OCI-LY7 (cell line): ENCODE measurements around the gene GGNBP2. TPM values are rescaled to one million over a fixed set of nuclear protein-coding genes. Genes with fewer than 3 reads are reported as not detected.

Source experiments
- BruUV-seq: library from RNA; stranded (reverse); fragments of 400-500 nt; replicated peaks from 2 replicates; lab custom pipeline; 2021; lab: Mats Ljungman, UMichigan
- CTCF ChIA-PET: fragments of 300-600 bp; sonication (Branson Sonifier 250); formaldehyde crosslinking; loops from one replicate; lab custom pipeline; 2022; ENCODE audit warnings: antibody characterized with exemption; ENCODE audit not compliant: unreplicated experiment; lab: Charles Lee
- POLR2A ChIA-PET: fragments of 300-600 bp; sonication (Branson Sonifier 250); formaldehyde crosslinking; loops from one replicate; lab custom pipeline; 2022; ENCODE audit warnings: antibody characterized with exemption; lab: Charles Lee
- DNase-seq: peaks from one replicate; pipeline ENCODE4 v3.0.0-alpha.2; 2015; ENCODE audit warnings: low spot score
- H2AFZ ChIP-seq: fragments of 200-600 bp; sonication (generic), shearing (Covaris generic); 2 replicates; pipeline ENCODE4 v1.6.1; 2014; ENCODE audit warnings: mild to moderate bottlenecking, antibody characterized with exemption, low read length, moderate library complexity
- H3K27ac ChIP-seq: fragments of 200-600 bp; sonication (generic); 2 replicates; pipeline ENCODE4 v1.5.1; 2014; ENCODE audit warnings: mixed run types, low read depth, mild to moderate bottlenecking, moderate library complexity, low read length, inconsistent platforms; ENCODE audit not compliant: poor library complexity, severe bottlenecking
- H3K36me3 ChIP-seq: fragments of 200-600 bp; sonication (generic); 2 replicates; pipeline ENCODE4 v1.6.1; 2014; ENCODE audit warnings: mild to moderate bottlenecking, antibody characterized with exemption, low read length, moderate library complexity, mixed read lengths; ENCODE audit not compliant: insufficient read depth
- H3K4me1 ChIP-seq: fragments of 200-600 bp; sonication (generic); 2 replicates; pipeline ENCODE4 v1.5.1; 2014; ENCODE audit warnings: mild to moderate bottlenecking, low read length; ENCODE audit not compliant: insufficient read depth, poor library complexity, severe bottlenecking
- H3K4me2 ChIP-seq: fragments of 200-600 bp; sonication (generic); 2 replicates; pipeline ENCODE4 v1.6.1; 2014; ENCODE audit warnings: mild to moderate bottlenecking, low read length
- H3K4me3 ChIP-seq: fragments of 200-600 bp; sonication (generic); 2 replicates; pipeline ENCODE4 v1.5.1; 2014; ENCODE audit warnings: mild to moderate bottlenecking, low read depth, low read length; ENCODE audit not compliant: poor library complexity, severe bottlenecking
- H3K79me2 ChIP-seq: fragments of 200-600 bp; sonication (generic); 2 replicates; pipeline ENCODE4 v1.6.1; 2016; ENCODE audit warnings: low read depth, mild to moderate bottlenecking, low read length, moderate library complexity, mixed read lengths; ENCODE audit not compliant: insufficient read depth
- H3K9me2 ChIP-seq: fragments of 200-600 bp; sonication (generic); 2 replicates; pipeline ENCODE4 v1.6.1; 2016; ENCODE audit warnings: mild to moderate bottlenecking, low read length, mixed read lengths; ENCODE audit not compliant: insufficient read depth
- H3K9me3 ChIP-seq: fragments of 200-600 bp; sonication (generic); 2 replicates; pipeline ENCODE4 v1.6.1; 2014; ENCODE audit warnings: mild to moderate bottlenecking, mixed run types, low read length, mixed read lengths
- H4K20me1 ChIP-seq: fragments of 200-600 bp; sonication (generic); 2 replicates; pipeline ENCODE4 v1.6.1; 2014; ENCODE audit warnings: mild to moderate bottlenecking, antibody characterized with exemption, low read length, moderate library complexity, mixed read lengths; ENCODE audit not compliant: insufficient read depth
- EZH2phosphoT487 ChIP-seq: fragments of 200-600 bp; sonication (generic); IDR thresholded peaks from 2 replicates; pipeline ENCODE4 v1.6.1; 2018; ENCODE audit warnings: low read depth, borderline replicate concordance, mild to moderate bottlenecking, mixed run types, antibody characterized with exemption, low read length, moderate library complexity, mixed read lengths
- intact Hi-C: fragments of 100-400 bp; cut with micrococcal nuclease; formaldehyde crosslinking; loops from one replicate; pipeline ENCODE4 v1.10.0; 2022; ENCODE audit not compliant: unreplicated experiment
- total RNA-seq, 2 experiments: library from RNA; depleted of rRNA in 1 of 2; stranded (reverse); fragments of >200 nt in 1 of 2; shearing (Covaris generic) in 1 of 2; gene quantifications; 2 replicates each; pipeline ENCODE4 v1.2.3, GENCODE V29; 2014 to 2022
- TF ChIP-seq, protein P1 (sequence below): fragments of 200-600 bp; sonication (generic); conservative IDR thresholded peaks from 2 replicates; pipeline ENCODE4 v1.5.1; 2014; ENCODE audit warnings: mild to moderate bottlenecking, antibody characterized with exemption, low read length, moderate library complexity, mixed read lengths

The GGNBP2 gene
- total RNA-seq, 2 experiments from 2014 or later = 66.5 to 115 TPM

DNA sequence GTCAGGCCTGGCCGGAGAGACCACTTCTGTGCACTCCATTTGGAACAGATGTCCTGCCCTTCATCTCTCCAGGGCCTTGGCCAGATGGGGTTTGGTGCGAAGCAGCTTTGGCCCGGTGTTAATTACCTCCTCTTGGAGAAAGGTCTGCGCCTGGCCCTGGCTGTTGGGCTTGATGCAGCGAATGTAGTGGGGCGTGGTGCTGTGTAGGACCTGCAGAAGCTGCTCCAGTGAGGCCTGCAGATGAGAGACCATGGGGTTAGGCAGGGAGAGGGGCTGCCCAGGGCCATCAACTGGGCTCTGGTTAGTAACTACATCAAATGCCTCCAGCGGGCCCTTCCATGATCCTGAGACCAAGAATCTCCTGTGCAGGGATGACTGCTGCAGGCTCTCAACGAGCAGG lies 39.5 kb upstream of the GGNBP2 start:
- Histone ChIP-seq H4K20me1 (no peaks in the 10 kb centered on the region), H3K4me2 (no peak overlapping the region), H3K27ac (no peak overlapping the region), H3K9me3 (no peaks in the 10 kb centered on the region), H3K79me2 (no peaks in the 10 kb centered on the region), H3K4me1 (no peaks in the 10 kb centered on the region), H3K9me2 (no peaks in the 10 kb centered on the region), H3K4me3 (no peak overlapping the region), H3K36me3 (peaks cover 97% of the 10 kb centered on the region), H2AFZ (no peak overlapping the region)
- ChIA-PET CTCF (no interaction called here), POLR2A (no interaction called here)
- intact Hi-C loops = no loop called here
- no peak for TF ChIP-seq EZH2phosphoT487
- TF ChIP-seq, protein P1, sequence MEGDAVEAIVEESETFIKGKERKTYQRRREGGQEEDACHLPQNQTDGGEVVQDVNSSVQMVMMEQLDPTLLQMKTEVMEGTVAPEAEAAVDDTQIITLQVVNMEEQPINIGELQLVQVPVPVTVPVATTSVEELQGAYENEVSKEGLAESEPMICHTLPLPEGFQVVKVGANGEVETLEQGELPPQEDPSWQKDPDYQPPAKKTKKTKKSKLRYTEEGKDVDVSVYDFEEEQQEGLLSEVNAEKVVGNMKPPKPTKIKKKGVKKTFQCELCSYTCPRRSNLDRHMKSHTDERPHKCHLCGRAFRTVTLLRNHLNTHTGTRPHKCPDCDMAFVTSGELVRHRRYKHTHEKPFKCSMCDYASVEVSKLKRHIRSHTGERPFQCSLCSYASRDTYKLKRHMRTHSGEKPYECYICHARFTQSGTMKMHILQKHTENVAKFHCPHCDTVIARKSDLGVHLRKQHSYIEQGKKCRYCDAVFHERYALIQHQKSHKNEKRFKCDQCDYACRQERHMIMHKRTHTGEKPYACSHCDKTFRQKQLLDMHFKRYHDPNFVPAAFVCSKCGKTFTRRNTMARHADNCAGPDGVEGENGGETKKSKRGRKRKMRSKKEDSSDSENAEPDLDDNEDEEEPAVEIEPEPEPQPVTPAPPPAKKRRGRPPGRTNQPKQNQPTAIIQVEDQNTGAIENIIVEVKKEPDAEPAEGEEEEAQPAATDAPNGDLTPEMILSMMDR = no peak
- BruUV-seq = no TSS peak
- no peak for DNase-seq

DNA sequence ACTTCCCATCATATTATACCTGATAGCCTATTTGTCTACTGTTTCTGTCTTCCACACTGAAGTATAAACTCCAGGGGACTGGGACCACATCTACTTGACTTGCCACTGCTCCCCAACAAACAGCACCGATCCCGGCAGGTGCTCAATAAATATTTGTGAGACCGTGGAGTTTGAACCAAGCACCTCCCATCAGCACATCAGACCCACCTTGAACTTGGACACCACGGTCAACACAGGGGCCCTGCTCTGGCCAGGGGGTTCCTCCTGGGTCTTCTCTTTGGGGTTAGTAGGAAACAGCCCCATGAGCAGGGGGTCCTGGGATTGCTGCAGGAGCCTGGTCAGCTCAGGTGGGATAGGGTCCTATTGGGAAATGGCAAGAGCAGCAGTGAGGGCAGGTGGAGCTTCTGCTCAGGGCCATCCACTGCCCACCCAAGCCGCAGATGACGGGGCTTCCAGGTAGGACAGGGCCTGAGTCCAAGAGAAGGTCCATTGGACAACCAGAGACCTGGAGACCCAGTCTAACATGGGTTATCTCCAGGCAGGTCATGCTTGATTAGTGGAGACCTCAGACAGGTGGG lies 38.4 kb upstream of the GGNBP2 start:
- CTCF ChIA-PET = no interaction called here
- no peaks in the 10 kb centered on the region for H3K79me2 ChIP-seq
- no peak overlapping the region for H3K4me2 ChIP-seq
- H4K20me1 ChIP-seq = no peaks in the 10 kb centered on the region
- TF ChIP-seq EZH2phosphoT487 = no peak
- peaks cover 97% of the 10 kb centered on the region for H3K36me3 ChIP-seq
- no peaks in the 10 kb centered on the region for H3K9me3 ChIP-seq
- DNase-seq = no peak
- POLR2A ChIA-PET = no interaction called here
- intact Hi-C loops = no loop called here
- BruUV-seq = no TSS peak
- no peak overlapping the region for H2AFZ ChIP-seq
- H3K9me2 ChIP-seq = no peaks in the 10 kb centered on the region
- no peak overlapping the region for H3K27ac ChIP-seq
- no peak overlapping the region for H3K4me3 ChIP-seq
- no peaks in the 10 kb centered on the region for H3K4me1 ChIP-seq

DNA sequence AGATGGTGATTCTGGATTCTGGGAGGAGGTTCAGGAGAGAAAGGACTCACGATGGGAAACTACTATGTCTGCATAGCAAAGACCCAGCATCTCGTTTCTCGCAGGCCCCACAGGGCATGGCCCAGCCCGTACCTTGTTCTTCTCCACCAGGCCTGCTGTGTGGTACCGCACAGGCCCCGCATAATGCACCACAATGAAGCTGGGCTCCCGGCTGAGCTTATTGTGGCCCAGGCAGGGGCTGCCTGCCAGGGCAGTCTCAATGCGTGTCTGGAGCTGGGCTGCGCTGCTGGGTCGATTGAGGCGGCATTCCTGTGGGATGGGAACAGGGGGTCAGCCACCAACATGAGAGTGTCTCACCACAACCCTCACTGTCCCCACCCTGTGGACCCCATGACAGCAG lies 37.9 kb upstream of the GGNBP2 start:
- Histone ChIP-seq H3K4me3 (no peak overlapping the region), H2AFZ (no peak overlapping the region), H3K79me2 (no peaks in the 10 kb centered on the region), H3K27ac (no peak overlapping the region), H3K4me2 (no peak overlapping the region), H3K4me1 (no peaks in the 10 kb centered on the region), H4K20me1 (no peaks in the 10 kb centered on the region), H3K36me3 (peaks cover 95% of the 10 kb centered on the region), H3K9me3 (no peaks in the 10 kb centered on the region), H3K9me2 (no peaks in the 10 kb centered on the region)
- ChIA-PET CTCF (no interaction called here), POLR2A (no interaction called here)
- BruUV-seq = no TSS peak
- TF ChIP-seq, protein P1 = no peak
- no peak for TF ChIP-seq EZH2phosphoT487
- intact Hi-C loops = no loop called here
- no peak for DNase-seq
